Right renal pelvis (tissue), 4 donors: ENCODE measurements around the gene SUGP2. TPM values are rescaled to one million over a fixed set of nuclear protein-coding genes. Genes with fewer than 3 reads are reported as not detected.

Source experiments
- DNase-seq, 4 donors: peaks; one replicate each; pipeline ENCODE4 v3.0.0-alpha.2; 2013; ENCODE audit warnings: low read depth in 4 of 4, low spot score in 3 of 4, missing footprints in 1 of 4
- polyA plus RNA-seq, 4 donors: library from polyadenylated mRNA; unstranded; fragments of 120-200 nt; gene quantifications; one replicate each; pipeline ENCODE4 v1.2.1, GENCODE V29; 2013; ENCODE audit not compliant: insufficient read length in 4 of 4

The SUGP2 gene
- polyA plus RNA-seq, 4 donors: 79.3 to 88.4 (median 85.5) TPM

DNA sequence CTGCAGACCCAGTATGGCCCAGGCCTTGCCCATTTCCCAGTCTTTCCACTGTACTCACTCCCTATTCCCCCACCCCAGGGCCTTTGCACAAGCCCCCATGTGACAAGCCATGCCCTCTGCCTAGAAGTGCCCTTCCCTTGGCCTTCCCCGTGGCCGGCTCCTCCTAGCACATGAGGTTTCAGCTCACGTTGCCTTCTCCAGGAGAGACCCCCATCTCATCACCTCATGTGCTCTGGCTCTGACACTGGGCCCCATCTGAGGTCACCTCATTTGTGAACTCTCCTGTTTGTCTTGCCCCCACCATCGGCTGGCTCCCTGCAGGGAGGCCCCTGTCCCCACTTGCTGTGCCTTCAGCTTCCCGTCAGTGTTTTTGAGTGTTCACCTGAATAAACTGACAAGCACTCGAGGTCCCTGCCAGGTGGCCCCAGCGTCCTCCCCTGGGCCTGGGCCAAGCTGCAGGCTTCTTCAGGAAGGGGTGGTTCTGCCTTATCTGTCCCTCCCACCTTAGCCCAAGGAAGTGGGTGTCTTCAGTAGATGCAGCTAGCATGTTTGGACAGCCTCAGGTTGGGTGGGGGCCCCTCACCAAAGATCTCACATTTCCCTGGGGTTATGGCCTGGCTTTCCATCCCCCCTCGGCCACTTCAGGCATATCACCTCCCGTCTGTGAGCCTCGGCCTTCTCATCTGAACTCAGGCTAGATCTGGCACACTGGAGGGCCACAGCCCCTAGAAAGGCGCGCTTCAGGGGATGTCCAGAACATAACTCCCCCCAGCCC, 26.7 kb upstream of the SUGP2 start:
- DNase-seq: no peak

- no peak for DNase-seq
These were observed 25.9 kb upstream of the SUGP2 start for GRCh38 chr19:19059018-19059836.

GRCh38 chr19:19057720-19058119, 24.4 kb upstream of the SUGP2 start:
- DNase-seq: no peak

DNA sequence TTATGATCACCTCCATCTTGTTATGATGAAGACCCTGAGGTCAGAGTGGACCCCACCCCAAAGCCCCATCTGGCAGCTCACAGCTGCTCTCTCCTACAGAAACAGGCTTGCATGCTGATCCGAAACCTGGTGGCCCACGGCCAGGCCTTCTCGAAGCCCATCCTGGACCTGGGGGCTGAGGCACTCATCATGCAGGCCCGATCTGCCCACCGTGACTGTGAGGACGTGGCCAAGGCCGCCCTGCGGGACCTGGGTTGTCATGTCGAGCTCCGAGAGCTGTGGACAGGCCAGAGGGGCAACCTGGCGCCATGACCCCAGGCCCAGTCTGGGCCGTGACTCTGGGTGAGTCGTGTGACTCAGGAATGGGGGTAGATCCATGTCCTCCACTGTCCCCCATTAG, 24.0 kb upstream of the SUGP2 start:
- DNase-seq: no peak

DNA sequence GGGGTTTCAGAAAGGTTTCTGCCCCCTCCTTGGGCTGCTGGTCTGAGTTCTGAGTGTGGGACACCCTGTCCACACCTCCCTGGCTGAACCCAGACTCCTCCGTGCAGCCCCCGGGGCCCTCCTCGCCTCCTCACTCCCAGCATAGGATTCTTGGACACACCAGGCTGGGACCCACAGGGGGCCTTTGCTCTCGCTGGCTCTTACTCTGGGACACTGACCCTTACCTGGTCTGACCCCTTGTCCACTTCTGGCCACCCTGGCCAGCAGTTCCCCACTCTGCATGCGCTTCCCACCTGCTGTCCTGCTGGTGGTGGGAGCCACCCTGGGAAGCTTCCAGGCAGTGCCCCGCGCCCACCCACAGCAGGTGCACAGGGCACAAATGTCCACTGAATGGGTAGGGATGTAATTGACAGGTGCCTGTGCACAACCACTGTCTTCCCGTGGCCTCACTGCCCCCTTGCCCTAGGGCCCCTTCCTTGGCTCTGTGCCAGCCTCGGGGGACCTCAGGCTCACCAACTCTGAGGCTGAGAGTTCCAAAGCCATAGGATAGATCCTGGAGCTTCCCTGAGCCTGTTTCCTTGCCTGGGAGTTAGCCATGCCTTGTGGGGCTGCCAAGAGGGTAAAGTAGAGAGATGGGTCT, 23.4 kb upstream of the SUGP2 start:
- DNase-seq: no peak

DNA sequence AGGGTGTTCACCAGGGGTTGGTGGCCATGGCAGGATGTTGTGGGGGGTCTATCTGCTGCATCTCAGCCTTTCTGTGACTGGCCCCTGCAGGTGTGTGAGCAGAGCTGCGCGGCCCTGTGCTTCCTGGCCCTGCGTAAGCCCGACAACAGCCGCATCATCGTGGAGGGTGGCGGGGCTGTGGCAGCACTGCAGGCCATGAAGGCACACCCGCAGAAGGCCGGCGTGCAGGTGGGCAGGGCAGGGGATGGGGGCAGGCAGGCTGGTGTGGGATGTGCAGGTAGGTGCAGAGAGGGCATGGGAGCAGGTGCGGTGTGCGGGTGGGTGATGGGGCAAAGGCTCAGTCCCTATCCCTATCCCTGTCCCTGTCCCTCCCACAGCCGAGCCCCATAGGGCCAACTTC, 22.4 kb upstream of the SUGP2 start:
- DNase-seq: no peak

DNA sequence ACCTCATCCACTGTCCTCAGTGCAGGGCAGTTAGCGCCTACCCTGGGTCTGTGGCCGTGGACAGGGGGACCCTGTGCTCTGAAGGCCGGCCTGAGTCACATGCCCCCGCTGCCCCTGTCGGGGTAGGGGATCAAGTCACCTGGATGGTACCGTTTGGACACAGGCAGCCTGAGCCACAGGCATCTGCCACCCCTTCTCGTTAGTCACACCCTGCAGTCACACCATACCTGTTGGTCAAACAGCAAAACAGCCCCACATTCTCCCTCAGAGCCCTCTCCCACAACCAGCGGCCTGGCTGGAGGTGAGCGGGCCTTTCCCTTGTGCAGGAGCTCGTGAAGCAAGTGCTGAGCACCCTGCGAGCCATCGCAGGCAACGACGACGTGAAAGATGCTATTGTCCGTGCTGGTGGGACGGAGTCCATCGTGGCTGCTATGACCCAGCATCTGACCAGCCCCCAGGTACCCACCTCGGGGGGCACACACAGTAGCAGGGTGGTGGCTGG, 21.7 kb upstream of the SUGP2 start:
- DNase-seq: no peak

DNA sequence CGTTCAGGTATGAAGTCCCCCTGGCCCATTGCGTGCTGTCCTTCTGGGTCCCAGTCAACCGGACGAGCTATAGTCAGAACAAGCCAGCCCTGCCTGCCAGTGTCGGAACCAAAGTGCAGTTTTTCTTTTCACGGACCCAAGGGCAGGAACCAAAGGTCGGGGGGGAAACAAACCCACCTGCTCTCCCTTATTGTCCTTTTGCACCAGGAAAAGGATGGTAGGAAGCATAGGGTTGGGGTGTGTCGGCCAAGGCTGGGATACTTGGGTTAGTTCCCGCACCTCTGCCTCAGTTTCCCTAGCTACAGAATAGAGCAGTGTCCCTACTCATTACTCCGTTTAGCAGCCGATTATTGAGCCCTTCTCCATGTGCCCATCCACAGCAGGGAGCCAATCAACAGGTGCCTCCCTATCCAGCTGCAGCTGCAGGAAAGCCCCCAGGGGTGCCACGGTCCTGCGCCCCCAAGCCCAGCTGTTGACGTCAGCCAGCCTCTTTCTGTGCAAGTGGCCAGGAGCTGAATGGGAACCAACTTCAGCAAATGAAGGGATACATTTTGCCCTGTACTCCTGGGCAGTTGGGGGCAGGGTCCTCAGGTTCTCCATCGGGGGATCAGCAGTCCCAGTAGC, 21.1 kb upstream of the SUGP2 start:
- DNase-seq: no peak

DNA sequence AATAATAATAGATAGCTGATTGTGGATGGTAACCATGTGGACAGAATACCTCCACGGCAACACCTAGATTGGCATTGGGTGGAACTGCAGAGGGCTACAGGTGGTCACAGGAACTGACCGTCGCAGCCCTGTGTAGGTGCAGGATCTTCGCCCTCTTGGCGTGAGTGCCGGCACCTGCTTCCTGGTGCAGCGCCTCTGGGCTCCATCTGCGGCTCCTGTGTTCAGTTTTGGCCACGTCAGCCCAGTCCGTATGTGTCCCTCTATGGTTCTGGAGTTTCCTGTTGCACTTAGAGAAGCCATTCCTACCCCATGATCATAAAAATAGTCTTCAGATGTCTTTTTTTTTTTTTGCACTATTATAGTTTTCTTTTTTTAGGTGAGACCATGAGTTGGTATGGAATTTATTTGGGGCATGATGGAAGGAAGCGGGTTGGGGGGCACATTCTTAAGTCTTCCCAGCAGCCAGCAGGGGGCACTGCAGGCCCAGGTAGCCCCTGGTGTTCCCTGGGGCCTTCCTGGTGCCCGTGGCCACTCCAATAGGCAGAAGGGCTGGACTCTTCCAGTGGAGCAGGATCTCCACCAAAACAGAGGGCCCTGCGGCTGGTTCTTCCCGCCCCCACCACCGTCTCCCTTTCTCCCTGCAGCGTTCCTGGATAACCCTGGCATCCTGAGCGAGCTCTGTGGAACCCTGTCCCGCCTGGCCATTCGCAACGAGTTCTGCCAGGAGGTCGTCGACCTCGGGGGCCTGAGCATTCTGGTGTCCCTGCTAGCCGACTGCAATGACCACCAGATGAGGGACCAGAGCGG, 20.4 kb upstream of the SUGP2 start:
- no peak for DNase-seq

GRCh38 chr19:19052921-19053320, 19.6 kb upstream of the SUGP2 start:
- no peak for DNase-seq

DNA sequence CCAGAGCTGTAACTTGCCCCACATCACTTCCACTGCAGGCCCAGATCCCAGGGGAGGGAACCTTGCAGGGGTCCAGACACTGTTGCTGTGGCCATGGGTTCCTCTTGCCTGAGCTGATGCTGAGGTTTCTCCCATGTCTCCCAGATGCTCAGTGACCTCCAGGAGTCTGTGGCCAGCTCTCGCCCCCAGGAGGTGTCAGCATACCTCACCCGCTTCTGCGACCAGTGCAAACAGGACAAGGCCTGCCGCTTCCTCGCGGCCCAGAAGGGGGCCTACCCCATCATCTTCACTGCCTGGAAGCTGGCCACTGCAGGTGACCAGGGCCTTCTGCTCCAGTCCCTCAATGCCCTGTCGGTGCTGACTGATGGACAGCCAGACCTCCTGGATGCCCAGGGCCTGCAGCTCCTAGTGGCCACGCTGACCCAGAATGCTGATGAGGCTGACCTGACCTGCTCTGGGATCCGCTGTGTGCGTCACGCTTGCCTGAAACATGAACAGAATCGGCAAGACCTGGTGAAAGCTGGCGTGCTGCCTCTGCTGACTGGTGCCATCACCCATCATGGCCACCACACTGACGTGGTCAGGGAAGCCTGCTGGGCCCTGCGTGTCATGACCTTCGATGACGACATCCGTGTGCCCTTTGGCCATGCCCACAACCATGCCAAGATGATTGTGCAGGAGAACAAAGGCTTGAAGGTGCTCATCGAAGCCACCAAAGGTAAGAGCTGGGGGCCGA, 18.3 kb upstream of the SUGP2 start:
- no peak for DNase-seq

DNA sequence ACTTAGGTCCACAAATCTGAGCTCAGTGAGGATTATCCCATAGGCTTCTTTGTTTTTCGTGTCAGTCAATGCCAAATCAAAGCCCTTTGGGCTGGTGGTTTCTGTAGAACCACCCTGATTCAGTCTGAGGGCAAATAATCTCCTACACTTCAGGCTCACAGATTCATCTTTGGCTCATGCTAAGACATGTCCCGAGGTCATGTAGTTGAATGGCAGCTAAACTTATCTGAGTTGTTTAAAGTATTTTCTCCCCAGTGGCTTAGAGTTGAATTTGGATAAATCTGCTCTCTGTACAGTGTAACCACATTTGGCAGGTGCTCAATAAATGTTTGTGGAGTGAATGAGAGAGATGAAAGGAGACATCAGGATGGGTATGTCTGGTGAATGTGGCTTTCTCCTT, 17.4 kb upstream of the SUGP2 start:
- no peak for DNase-seq

DNA sequence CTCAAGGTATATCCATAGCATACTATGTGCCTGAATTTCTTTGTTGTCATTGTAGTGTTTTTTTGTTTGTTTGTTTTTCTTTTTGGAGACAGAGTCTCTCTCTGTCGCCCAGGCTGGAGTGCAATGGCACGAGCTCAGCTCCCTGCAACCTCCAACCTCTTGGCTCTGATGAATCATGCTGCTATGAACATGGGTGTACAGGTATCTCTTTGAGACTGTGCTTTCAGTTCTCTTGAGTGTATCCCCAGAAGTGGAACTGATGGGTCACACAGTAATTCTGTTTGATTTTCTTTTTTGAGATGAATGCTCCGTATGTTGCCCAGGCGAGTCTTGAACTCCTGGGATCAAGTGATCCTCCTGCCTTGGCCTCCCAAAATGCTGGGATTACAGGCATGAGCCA, 16.8 kb upstream of the SUGP2 start:
- DNase-seq: no peak

DNA sequence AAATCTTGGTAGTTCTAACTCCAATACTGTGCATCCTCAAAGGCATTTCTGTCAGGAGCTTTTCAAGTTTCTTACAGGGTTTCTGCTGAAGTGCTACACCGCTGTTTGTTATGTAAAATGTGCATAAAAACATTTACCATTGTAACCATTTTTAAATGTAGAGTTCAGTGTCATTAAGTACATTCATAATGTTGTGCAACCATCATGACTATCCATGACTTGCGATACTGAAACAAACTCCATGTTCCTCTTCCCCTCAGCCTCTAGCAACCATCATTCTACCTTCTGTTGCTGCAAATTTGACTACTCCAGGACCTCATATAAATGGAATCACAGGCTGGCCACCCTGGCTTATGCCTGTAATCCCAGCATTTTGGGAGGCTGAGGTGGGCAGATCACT, 16.1 kb upstream of the SUGP2 start:
- DNase-seq: no peak

- no peak for DNase-seq
These were observed 10.6 kb upstream of the SUGP2 start for GRCh38 chr19:19043881-19044280.

- DNase-seq: no peak
These were observed 10.2 kb upstream of the SUGP2 start for GRCh38 chr19:19043481-19043880.

GRCh38 chr19:19042732-19043280, 9.5 kb upstream of the SUGP2 start:
- no peak for DNase-seq

DNA sequence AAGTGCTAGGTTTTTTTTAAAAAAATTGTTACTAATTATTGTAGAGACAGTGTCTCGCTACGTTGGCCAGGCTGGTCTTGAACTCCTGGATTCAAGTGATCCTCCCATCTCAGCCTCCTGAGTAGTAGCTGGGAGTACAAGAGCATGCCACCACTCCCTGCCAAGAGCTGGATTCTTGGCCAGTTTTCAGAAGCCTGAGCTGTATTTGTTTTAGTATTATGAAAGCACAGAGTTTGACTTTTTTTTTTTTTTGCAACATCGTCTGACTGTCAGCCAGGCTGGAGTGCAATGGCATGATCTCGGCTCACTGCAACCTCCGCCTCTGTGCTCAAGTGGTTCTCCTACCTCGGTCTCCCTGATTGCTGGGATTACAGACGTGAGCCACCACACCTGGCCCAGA, 7.1 kb upstream of the SUGP2 start:
- DNase-seq: no peak

GRCh38 chr19:19039901-19040300, 6.6 kb upstream of the SUGP2 start:
- no peak for DNase-seq
